ENCODE measurements around the gene PCDHB1. TPM values are rescaled to one million over a fixed set of nuclear protein-coding genes. Genes with fewer than 3 reads are reported as not detected.

The PCDHB1 gene
- total and polyA plus RNA-seq, 9 of the 15 experiments (the other 6 are each of a cell fraction or from before 2014, with no cell fraction given): not detected

GRCh38 chr5:141094481-141095262 is 43.5 kb downstream of the PCDHB1 start, which contains the start of gene PCDHB2:
PCDHB2 (plus strand) TSS chr5:141094615; CDS start chr5:141094791, 176 bp downstream.
- Histone ChIP-seq H3K4me3 (peak within 1 kb of the TSS; percentile 25; the same call in 1 of the 2 replicates), H3K27me3 (ENCODE audit: control insufficient read depth in 2 of 2, insufficient read depth in 2 of 2, low read length in 2 of 2) (no peaks in the 10 kb centered on the region; a peak in 1 of 5 replicates), H3K4me1 (replicated peaks in 1 of 2; ENCODE audit: control insufficient read depth in 2 of 2, insufficient read depth in 2 of 2, low read length in 2 of 2) (no peaks in the 10 kb centered on the region), H3K36me3 (ENCODE audit: control insufficient read depth, insufficient read depth, low read length) (no peaks in the 10 kb centered on the region), H4K20me1 (replicated peaks; ENCODE audit: control insufficient read depth, insufficient read depth, low read length) (no peaks in the 10 kb centered on the region), H2AFZ (ENCODE audit: low read depth, low read length) (peak within 1 kb of the TSS; percentile 38; the same call in 1 of the 2 replicates), H3K4me2 (ENCODE audit: insufficient read depth, low read length) (no peak within 1 kb of the TSS; the same call in 1 of the 2 replicates), H3K9ac (ENCODE audit: insufficient read depth in 1 of 2, low read depth in 2 of 2, low read length in 2 of 2) (no peak within 1 kb of the TSS), H3K79me2 (ENCODE audit: control insufficient read depth, insufficient read depth, low read length) (no peaks in the 10 kb centered on the region), H3K9me3 (replicated peaks; ENCODE audit: control insufficient read depth, insufficient read depth, low read depth, low read length) (no peaks in the 10 kb centered on the region), H3K27ac (ENCODE audit: extremely low read depth, low read depth, low read length) (no peak within 1 kb of the TSS), H3K9me1 (ENCODE audit: control insufficient read depth, insufficient read depth, low read length) (no peaks in the 10 kb centered on the region)
- WGBS (ENCODE audit: insufficient coverage, low coverage, missing lambda C conversion rate): under 1% methylated on average over 27 of the region's 29 CpGs
- intact Hi-C loops (cut with micrococcal nuclease) (no loop called here), in situ Hi-C loops (cut with MboI) (no loop called here)
- FAIRE-seq (peak; percentile 6), ATAC-seq (peak; percentile 84), DNase-seq (ENCODE audit: extremely low read depth in 1 of 4, low spot score in 3 of 4) (peak; percentile 15 to 37 (median 20))
- TF ChIP-seq, protein P1, sequence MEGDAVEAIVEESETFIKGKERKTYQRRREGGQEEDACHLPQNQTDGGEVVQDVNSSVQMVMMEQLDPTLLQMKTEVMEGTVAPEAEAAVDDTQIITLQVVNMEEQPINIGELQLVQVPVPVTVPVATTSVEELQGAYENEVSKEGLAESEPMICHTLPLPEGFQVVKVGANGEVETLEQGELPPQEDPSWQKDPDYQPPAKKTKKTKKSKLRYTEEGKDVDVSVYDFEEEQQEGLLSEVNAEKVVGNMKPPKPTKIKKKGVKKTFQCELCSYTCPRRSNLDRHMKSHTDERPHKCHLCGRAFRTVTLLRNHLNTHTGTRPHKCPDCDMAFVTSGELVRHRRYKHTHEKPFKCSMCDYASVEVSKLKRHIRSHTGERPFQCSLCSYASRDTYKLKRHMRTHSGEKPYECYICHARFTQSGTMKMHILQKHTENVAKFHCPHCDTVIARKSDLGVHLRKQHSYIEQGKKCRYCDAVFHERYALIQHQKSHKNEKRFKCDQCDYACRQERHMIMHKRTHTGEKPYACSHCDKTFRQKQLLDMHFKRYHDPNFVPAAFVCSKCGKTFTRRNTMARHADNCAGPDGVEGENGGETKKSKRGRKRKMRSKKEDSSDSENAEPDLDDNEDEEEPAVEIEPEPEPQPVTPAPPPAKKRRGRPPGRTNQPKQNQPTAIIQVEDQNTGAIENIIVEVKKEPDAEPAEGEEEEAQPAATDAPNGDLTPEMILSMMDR (IDR thresholded peaks at IDR 0.05 in 2 of 3, conservative IDR thresholded peaks at IDR 0.05 in 1 of 3; ENCODE audit: insufficient read depth in 2 of 3, low read depth in 1 of 3, low read length in 3 of 3): peak; percentile 48 to 65 (median 56)
- TF ChIP-seq RAD21 (CRISPR knock-in tag; conservative IDR thresholded peaks at IDR 0.05 in 1 of 2, IDR thresholded peaks at IDR 0.05 in 1 of 2) (peak in 1 of 2 experiments; percentile 23; a peak in 1 of 4 replicates), MECOM (CRISPR knock-in tag; IDR thresholded peaks at IDR 0.05) (no peak)
- CTCF ChIA-PET (ENCODE audit: low intra/inter-chr PET ratio): interaction anchor here (0.7 kb wide), 1 partner anchor 463 kb away, joined by 3 read pairs; no protein-coding TSS in a partner anchor
- no TSS peak for BruUV-seq (replicated peaks)
- POLR2A ChIA-PET: interaction anchor here (0.6 kb wide), 1 partner anchor 325 kb away, joined by 3 read pairs; no protein-coding TSS in a partner anchor

Measured in K562 (cell line).